SKM-1 (cell line): ENCODE measurements around the gene PLCXD1.

Source experiments
- DNase-seq: peaks from one replicate; lab custom pipeline; 2025; ENCODE audit not compliant: unreplicated experiment; lab: John Stamatoyannopoulos, UW

The PLCXD1 gene

DNA sequence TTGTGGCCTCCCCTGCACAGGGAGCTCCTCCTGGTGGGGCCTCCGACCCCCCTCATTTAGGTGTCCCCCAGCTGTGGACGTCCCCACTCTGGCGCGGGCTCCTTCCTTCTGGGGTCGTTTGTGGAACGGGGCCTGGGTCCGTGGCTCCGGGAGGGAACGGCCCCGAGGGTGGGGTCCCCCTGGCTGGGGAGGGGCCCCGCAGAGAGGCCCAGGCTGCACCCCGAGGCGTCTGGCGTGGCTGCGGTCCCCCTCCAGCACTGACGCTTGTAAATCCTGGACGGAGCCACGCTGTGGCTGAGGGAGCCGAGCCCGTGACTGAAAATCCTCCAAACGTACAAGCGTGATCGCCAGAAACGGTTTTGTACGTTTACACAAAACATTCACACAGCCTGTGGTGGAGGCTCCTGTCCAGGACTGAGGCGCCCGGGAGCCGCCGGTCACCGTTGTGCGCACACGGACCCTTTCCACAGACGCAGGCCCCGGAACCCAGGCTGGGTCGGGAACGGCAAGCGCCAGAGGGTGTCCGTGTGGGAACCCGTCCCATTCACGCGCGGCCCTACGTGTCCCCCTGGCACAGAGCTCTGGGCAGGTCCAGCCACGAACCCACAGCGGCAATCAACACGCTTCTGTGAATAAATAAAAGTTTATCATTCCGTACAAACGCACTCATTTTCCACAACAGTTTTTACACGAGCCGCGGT, 52.6 kb downstream of the PLCXD1 start:
- no peak for DNase-seq

DNA sequence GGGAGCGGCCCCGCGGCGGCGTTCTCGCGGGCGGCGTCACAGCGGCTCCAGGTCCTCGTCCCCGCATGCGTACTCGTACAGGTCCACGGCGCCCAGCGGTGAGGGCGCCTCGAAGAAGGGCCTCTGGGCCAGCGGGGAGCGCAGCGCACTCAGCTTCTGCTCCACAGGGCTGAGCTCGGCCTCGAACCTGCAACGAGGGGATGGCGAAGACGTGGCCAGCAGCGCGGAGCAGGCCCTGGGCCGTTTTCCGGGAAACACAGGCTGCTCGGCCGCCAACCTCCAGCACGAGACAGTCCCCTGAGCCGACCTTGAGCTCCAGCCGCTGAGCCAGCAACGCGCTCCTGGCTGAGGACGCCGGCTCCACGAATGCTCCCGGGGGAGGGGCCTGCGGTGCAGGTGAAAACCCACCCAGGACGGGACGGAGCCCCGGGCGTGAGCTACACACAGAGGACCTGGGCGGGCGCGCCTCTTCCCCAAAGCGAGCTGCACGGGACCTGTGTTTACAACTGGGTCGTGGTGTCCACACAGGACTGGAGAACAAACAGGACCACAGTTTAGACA, 53.2 kb downstream of the PLCXD1 start:
- no peak for DNase-seq

DNA sequence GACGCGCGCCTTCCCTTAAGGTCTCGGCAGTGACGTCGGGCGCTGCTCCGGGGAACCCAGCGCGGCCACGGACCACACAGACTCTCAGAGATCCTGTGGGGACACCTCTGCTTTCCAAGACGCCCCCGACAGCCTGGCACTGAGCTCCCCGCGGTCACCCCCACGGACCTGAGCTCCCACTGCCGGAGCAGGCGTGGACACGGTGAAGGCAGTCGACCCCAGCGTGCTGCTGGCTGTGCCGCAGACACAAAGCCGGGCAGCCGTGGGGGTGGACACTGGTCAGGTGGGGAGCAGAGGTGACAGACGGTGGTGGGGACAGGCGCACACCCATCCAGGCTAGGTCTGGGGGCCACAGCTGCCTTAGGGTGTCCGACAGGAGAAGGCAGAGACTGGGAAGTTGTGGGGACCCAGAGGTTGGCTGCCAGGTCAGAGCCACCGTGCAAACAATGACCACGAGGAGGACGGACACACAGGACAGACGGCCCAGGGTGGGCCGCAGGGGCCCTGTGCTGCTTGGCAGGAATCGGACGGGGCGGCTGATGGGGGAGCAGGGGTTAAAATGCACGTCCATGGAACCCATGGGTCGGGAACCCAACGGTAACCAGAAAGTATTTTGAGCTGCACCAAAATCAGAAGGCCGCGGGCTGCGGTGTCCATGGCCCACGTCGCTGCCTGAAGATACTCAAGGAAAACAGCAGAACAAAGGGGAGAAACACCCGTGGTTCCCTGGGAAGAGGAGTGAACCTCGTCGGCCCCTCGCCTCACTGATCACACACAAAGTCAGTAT, 54.0 kb downstream of the PLCXD1 start:
- DNase-seq, result no peak

DNA sequence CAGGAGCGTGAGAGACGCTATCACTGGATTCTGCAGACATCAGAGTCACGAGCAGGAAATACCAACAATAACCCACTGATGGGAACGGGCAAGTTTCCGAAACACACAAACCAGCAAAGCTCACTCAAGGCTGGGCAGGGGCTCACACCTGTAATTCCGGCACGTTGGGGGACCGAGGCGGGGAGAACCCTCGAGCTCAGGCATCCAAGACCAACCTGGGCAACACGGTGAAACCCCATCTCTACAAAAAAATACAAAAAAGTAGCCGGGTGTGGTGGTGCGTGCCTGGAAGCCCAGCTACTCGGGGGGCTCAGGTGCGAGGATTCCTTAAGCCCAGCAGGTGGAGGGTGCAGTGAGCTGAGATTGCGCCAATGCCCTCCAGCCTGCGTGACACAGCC, 54.6 kb downstream of the PLCXD1 start:
- DNase-seq, result no peak

DNA sequence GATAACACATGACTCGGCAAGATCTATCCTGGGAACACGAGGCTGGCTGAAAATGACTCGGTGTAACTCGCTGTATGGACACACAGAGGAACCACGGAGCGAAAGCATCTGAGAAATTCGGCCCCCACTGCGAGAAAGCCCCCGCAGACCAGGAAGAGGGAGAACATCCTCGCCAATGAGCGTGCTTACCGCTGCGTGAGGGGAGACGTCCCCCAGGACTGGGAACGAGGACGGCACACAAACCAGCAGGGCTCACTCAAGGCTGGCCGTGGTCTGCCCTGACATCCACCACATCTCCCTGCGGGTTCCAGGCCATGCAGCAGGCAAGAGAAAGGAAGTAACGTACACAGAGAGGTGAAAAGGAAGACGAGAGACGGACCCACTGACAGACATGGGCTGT, 55.0 kb downstream of the PLCXD1 start:
- DNase-seq, result no peak

DNA sequence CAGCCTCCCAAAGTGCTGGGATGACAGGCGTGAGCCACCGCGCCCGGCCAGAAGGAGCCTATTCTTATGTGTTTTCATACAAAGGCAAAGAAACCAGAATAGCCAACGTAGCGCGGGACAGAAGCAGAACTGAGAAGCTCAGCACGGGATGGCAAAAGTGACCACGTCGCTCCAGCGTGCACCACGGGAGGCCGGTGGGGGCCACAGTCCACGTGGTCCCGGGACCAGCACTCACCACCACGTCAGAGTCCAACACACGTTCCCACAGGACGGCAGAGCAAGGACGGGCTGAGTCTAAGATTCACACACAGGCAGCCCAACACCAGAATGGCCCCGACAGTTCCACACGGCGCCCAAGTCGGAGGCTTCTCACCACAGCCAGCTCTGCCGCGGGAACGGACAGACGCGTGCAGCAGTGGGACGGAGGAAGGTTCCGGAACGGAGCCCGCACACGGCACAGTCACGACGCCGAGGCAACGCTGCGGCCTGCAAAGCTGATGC, 56.2 kb downstream of the PLCXD1 start:
- no peak for DNase-seq

DNA sequence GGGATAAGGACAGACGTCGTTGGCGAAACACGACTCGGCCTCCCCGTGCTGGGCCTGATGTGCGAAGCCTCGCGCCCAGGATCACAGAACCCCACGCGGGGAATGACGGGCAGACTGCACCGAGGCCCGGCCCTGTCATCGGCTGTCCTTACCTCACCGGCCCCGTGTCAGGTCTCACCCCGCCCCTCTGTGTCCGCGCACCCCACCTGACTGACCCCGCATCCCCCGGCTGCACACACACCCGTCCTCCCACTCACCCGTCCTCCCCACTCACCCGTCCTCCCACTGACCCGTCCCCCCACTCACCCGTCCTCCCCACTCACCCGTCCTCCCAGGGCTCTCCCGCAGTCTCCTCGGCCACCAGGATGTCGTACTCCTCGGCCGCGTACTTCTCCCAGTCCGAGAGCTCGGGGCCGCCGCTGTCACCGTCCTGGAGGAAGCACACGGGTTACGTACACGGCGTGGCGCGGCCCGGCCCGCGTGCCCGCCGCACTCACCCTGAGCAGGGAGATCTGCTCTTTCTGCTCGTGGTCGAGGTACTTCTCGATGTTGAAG, 57.2 kb downstream of the PLCXD1 start:
- DNase-seq, result no peak

DNA sequence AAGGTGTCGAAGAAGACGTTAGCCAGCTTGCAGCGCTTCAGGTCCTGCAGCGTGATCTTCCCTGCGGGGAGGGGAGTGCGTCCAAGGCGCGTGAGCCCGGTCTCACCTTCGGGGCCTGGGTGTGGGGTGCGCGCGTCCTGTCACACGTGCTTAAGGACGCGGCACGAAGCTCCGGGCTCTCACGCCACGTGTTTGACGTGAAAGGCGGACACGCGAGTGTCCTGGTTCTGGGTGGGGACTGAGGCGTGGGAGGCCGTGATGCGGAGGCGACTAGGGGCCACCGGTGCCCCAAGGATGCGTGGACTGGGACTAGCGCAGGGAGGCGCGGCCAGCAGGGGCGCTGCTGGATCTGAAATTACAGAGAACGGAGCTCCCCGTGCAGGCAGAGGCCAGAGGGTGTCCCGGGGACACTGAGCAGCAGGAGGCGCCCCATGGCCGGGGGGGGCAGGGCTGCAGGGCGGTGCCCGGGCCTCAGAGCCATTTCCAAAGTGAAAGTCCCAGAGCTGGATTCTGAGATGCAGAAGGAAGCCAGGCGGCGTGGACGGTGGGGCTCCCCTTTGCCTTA, 57.7 kb downstream of the PLCXD1 start:
- DNase-seq, result no peak

DNA sequence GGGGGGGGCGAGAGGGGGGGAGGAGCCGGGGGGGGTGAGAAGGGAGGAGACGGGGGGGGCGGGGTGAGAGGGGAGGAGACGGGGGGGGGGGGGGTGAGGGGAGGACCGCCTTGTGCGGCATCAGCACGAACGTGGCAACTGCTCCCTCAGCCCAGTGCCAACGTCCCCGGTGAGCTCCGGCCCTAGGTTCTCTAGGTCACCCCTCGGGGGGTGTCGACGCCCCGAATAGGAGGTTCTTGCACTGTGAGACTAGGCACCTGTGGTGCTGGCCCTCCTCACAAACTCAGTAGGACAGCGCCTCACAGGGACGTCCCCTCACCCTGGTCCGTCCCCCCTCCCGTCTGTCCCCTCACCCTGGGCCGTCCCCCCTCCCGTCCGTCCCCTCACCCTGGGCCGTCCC, 58.9 kb downstream of the PLCXD1 start:
- no peak for DNase-seq

DNA sequence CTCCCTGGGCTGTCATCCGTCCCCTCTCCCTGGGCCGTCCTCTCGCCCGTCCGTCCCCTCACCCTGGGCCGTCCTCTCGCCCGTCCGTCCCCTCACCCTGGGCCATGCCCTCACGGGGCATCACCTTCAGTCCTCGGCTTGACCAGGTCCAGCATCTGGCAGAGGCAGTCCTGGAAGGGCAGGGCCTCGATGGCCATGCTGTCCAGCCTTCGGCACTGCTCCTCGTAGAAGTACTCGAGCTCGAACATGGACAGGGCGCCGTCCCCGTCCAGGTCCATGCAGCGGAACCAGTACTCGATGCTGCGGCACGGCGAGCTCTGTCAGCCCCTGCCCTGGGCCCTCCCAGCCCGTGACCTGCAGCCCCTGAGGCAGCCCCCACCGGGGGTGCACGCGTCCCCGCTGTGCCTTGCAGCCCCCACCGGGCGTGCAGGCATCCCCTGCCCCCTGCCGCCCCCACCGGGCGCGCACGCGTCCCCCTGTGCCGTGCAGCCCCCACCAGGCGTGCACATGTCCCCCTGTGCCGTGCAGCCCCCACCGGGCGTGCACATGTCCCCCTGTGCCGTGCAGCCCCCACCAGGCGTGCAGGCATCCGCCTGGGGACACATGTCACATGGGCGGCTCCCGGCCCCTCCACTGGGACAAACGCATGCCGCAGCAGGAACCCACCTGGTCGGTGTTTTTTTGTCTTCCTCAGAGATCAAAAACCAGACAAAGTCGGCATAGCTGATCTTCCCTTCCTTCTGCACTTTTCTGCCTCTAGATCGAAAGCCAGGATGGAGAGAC, 59.7 kb downstream of the PLCXD1 start:
- no peak for DNase-seq

DNA sequence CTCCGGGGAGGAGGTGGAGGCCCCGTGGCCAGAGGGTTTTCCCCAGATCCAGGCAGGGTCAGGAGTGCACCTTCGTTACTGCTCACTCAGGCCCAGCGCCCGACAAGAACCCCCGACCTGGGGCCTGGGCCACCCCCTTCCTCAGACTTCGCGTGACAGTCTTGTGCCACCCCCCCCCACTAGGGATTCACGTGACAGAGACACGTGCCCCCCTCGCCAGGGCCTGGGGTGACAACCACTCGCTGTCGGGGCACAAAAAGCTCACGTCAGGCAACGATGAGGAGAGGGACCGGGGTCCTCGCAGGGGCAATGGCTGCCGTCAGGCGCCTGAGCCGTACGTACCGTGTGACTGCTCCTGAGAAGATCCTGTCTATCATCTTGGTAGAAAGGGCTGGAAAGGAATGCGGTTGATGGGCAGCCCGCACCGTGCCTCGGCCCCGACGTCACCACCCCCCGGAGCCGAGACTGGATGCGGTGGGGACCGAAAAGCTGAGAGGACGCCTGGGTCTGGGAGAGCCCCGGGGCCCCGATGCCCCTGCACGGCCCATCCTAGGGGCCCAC, 60.4 kb downstream of the PLCXD1 start:
- DNase-seq, result no peak

DNA sequence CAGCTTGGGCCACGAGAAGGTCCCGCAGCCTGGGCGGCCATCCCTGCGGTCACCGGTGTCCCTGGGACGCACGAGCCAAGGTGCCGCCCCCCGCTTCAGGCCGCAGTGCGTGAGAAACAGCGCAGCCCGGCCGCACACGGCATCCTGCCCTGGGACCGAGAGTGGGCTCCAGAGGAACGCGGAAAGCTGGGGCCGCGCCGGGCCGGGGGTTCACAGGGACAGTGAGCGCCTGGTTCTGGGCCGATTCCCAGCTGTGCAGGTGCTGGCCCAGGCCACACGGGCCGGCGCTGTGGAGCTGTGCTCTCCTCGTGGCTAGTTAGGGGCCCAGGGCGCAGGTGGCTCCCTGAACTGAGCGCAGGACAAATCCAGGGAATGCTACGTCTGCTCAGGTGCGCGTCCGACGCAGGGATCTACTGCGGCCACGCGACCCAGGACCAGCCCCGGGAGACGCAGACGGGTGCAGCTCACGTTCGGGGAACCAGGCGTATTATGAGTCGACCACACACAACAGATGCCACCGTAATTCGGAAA, 63.3 kb downstream of the PLCXD1 start:
- no peak for DNase-seq

DNA sequence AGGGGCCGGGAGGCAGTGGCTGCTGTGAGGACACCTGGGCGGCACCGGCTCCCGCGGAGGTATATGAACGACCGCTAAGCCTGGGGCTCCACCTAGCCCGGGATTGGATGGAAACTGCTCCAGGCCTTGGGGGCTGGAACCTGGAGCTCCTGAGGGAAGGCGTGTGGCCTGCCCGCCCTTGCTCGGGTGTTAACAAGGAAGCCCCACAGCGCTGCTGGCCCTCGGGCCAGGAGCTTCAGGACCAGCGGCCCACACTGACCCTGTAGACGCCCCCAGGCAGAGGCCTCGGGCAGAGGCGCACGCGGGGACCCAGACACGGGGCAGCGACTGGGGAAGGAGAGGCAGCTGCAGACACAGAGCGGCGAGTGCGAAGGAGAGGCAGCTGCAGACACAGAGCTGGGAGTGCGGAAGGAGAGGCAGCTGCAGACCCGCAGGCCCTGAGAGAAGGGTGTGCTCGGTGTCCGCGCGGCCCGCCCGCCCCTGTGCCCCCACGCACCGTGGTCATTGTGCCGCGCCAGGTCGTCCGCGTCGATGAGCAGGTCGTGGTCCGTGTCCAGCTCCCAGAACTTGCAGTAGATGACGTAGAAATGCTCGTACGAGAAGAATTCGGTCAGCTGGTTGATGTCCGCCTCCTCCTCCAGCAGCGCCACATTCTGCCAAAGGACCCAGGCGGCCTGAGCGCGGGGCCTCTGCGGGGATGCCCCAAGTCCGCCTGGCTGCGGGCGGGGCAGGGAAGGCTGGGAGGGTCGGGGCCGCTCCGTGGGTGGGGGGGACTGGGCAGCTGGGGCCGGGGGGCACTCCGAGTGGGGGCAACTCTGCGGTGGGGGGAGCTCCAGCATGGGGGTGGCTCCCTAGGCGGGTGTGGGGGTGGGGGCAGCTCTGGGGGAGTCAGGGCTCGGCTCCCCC, 64.1 kb downstream of the PLCXD1 start:
- DNase-seq, result no peak

DNA sequence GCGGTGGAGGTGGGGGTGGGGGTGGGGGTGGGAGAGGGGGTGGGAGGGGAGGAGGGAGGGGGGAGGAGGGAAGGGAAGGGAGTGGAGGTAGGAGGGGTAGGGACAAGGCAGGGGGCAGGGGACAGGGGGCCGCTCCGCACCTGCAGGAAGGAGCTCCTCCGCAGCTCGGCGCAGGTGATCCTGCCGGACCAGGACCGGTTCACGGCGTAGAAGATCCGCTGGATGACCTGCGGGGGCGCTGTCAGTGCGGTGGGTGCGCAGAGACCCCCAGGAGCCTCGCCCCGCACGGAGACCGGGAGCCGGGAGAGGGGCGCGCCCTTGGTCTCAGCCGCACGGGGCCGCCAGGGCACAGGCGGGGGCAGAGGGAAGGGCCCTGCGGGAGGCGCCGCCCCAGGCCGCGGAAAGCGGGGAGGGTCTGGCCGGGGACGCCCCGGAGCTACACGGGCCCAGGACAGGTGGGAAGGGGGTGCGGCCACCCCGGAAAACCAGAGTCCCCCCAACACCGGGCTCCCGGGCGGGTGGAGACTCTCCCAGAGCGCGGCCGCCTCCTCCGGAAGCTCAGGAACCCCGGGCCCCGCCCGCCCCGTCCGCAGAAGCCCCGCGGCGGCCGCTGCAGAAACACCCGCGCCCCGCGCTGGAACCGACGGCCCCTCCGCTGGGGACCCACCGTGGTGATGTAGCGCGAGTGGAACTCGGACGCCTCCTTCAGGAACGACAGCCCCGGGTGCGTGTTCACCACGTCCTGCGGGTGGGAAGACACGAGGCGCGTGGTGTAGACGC, 65.0 kb downstream of the PLCXD1 start:
- no peak for DNase-seq

DNA sequence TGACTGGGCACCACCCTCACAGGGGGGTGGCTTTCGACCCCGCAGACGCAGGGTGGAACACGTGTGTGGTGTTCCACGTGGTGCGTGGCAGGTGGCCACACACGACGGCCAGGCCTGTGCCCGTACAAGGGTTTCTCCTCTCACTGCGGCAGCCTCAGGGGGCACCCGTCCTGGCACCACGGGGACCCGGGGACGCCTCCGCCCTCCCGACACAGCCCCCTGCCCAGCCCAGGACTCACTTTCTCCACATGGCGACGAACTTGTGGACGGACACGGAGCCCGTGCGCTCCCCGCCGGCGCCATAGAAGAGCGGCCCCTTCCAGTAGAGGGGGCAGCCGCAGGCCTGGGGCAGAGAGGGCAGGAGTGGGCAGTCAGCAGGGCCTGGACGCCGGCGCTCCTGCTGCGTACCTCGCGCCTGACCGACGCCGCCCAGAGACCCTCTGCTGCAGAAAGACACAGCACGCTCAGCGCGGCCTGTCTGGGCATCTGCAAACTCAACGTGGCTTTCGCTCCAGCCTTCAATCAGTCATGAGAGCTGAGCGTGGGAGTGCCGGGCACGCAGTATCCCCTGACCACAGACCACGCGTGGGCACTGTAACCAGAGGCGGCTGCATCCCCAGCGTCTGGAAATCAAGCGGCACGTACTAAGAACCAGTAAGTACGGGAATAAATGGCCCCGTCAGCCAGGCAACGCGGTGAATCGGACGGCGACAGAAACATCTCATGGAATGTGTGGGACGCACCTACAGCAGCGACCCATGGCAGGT, 66.4 kb downstream of the PLCXD1 start:
- no peak for DNase-seq

DNA sequence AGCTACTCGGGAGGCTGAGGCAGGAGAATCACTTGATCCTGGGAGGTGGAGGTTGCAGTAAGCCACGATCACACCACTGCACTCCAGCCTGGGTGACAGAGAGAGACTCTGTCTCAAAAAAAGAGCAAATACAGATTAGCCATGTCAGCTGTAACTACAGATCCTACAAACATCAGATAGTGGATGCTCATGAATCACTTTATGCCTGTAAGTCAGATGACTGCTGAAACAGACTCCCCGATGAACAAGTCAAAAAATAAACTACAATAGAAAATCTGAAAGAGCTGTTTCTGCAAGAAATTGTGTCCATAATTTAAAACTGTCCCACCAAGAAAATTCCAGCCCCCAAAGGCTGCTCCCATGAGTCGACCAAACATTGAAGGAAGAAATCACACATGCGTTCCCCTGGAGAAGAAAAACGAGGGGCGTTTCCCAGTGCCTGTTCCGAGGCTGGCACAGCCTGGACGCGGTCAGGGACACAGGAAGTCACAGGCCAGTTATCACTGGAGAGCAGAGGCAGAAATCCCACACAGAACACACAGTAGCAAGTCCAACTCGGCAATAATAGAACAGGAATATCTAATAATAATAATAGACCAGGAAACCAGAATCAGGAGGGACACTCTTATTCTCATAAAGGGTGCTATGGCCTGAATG, 67.4 kb downstream of the PLCXD1 start:
- DNase-seq, result no peak

DNA sequence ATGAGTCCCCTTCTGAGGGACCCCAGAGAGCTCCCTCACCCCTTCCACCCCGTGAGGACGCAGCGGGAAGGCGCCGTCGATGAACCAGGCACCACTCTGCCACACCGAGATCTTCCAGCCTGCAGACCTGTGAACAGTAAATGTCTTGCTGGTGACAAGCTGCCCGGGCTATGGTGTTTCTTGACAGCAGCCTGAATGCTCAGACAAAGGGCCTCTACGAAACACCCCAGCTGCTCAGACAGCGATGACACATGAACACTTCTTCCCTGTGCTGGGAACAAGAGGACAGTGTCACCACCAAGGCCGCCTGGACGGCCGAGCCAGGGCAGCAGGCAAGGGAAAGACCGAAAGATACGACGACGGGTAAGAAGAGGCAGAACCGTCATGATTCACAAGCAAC, 68.0 kb downstream of the PLCXD1 start:
- DNase-seq, result no peak
